Tibial nerve (tissue), 3 donors: ENCODE data around the gene ABCA9.

Source experiments
- EP300 ChIP-seq, 2 donors: sonication (generic); formaldehyde crosslinking; IDR thresholded peaks; one replicate each; pipeline ENCODE4 v1.6.1; 2017; ENCODE audit warnings: antibody characterized with exemption in 2 of 2, mild to moderate bottlenecking in 1 of 2
- POLR2A ChIP-seq, 2 donors: fragments of 450-650 bp; IDR thresholded peaks; one replicate each; pipeline ENCODE4 v1.6.1; 2017; ENCODE audit warnings: antibody characterized with exemption in 2 of 2, mild to moderate bottlenecking in 2 of 2, moderate library complexity in 2 of 2

GRCh38 chr17:69090365-69090764 lies 29.6 kb upstream of the ABCA9 start:
- no peak for TF ChIP-seq EP300 (IDR thresholded peaks at IDR 0.05)
- no peak for TF ChIP-seq POLR2A (IDR thresholded peaks at IDR 0.05)
